Sciatic nerve (tissue), 2 donors: ENCODE results near the gene COL4A3. TPM values are rescaled to one million over a fixed set of nuclear protein-coding genes. Genes with fewer than 3 reads are reported as not detected.
"Not testable (repeated sequence)": the region's sequence is repeated elsewhere in the genome, so short reads cannot be mapped to it uniquely, and the experiment has no call there.

Experiments
- ATAC-seq: fragments of 200-7000 bp; cut with Tn5 transposase; one replicate; pipeline ENCODE4 v1.9.1; 2020; ENCODE audit warnings: mild to moderate bottlenecking, moderate library complexity
- DNase-seq: peaks from one replicate; pipeline ENCODE4 v3.0.0-alpha.2; 2020; ENCODE audit warnings: low spot score
- intact Hi-C: fragments of 100-400 bp; cut with DNase I; formaldehyde crosslinking; loops from one replicate; pipeline ENCODE4 v1.14.2; 2022
- total RNA-seq: library from RNA; stranded (reverse); fragmentation: NEBNext Ultra II Directional; extraction: Animal tissue kit (Norgen Biotek cat#: 25700); gene quantifications from one replicate; pipeline ENCODE4 v1.2.1, GENCODE V29; 2021
- donor health status: DM: no; HTN: no; CAD: no.
- donor health status: DM: no; HTN: no; CAD: no.

Gene COL4A3
- total RNA-seq, 1 donor from 2014 or later = 7.0 TPM

DNA sequence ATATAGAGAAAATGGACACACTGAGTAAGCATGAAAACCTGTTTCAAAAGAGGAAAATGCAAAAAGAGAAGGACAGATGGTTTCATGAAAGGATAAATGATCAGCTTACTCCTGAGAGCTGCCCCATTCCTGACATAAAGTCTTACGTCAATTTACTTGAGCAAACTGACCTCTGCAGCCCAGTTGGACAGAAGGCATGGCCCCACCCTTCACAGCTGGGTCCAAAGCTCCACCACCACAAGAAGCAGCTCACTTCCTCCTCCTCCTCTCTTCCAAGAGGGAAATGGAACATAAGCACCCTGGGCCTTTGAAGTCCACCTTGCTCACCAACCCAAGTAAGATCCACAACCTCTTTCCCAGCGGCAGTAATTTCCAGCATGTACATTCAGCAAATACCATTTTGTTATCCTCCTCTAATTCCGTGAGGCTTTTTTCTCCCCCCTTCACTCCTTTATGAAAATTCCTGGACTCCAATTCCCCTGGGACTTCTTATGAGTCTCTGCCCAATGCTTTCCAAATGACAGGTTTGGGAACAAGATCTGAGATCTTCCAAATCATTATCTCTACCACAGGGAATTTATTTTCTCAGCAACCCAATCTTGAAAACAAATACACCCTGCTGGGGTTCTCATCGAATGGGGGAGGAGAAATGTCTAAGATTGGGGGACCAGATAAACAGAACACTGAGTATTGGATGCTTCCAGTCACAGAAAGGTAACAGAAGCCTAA lies 10.5 kb upstream of the COL4A3 start:
- ATAC-seq (peak; percentile 79), DNase-seq (no peak)
- intact Hi-C loops = no loop called here

DNA sequence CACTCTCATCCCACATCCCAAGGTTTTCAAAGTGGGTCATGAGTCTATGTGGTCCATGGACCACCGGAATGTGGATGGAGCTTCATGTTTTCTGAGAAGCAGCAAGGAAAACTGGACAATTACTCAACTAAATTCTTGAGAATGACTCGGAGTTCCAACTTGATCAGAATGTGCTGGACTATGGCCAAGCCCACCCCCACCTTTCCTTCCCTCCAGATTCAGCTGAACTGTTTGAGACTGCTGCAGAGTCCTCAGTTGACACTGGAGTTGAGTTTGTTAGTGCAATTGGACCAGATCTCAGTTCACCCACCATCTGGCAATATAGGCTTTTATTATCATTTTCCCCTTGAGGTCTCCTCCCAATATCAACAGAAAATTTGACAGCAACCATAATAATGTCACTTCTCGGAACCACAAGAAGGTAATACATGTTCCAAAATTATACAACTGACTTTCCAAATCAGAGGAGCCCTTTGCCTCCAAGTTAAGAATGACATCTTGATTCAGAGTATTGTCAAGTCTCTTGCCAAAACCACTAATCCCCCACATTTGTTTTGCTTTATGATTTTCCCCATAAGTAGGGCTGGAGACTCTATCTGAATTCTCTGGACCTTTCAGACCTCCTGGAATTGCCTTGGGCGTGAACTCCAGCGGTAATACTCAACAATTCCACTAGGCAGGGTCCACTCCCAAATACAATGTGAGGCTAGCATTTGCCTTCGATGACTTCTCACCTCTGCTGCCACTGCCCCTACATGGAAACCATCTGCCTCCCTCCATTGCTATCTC lies 9.2 kb upstream of the COL4A3 start:
- no peak for ATAC-seq
- intact Hi-C loops = no loop called here
- no peak for DNase-seq

DNA sequence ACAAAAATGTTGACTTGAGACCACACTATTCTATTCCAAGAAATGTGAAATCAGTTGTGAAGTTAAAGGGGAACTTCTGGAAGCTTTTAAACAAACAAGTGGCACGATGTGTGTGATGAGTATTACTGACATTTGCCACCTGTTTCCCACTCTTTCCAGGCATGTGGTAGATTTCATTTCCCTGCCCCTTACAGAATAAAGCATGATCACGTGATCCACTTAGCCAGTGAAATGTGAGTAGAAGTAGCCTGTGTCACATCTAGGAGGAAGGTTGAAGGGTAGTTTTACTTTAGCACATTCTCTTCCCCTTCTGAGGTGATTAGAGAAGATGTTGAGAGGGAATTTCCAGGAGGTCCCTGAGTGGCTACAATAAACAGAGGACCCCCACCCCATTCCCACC lies 4.3 kb upstream of the COL4A3 start:
- ATAC-seq = no peak
- intact Hi-C loops = no loop called here
- DNase-seq = no peak

DNA sequence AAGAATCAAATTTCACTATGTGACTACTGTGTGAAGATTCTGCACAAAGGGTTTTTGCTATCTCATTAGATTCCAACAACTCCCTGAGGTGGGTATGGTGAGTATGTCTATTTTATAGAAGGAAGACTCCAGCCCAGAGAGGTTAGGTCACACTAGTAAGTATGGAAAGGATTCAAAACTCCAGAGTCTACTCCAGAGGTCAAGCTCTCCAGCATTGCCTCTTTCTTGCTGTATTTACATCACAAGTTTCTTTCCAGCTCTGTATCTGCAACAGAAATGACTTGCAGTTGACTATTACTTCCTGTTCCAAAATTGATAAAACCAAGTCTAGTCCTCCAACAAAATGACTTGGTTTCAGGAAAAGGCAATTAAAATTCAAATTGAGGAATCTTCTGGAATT lies 2.5 kb upstream of the COL4A3 start:
- DNase-seq = no peak
- ATAC-seq = no peak
- intact Hi-C loops = no loop called here

DNA sequence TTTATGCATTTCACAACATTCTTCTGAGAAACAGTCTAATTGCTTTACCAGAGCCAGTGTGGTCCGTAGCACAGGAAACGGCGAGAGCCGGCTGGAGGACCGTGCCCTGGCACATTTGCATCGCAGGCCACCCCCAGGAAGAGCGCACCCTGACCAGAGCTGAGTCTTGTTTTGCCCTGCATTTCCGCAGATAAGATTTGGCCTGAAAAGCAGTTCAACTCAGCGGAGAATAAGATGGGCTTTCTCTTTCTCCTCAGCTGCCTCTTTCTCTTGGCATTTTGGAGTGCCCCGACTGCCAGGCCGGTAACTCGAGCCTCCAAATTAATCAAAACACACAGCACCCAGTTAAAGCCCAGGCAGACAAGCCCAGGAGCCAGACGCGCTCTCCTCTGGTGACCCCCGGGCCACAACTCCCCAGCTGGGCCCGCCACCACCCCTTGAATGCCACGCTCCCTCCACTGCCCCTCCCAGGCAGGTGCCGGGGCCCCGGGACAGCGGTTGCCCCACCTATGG lies 883 bp upstream of the COL4A3 start:
- no peak for ATAC-seq
- intact Hi-C loops = no loop called here
- no peak for DNase-seq

DNA sequence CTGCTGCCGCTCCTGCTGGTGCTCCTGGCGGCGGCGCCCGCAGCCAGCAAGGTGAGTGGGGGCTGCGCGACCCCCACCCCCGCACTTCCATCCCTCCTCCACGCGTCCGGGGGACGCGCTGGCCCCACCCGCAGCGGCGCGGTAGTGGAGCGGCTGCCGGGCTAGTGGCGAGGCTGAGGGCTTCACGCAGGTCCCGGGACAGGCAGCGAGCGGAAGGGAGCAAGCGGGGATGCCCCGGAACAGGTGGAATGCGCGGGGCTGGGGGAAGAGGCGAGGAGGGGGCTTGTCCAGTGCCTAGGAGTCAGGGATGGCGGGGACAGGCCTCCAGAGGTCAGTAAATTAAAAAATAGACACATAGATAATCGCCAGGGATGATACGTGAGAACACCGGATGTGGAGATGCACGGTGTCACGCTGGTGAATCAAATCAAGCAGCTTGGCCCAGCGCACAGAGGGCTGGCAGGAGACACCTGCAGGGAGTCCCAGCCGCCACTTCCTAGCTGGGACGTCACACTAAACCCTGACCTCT lies 403 bp downstream of the COL4A3 start:
- ATAC-seq (peak; percentile 17), DNase-seq (no peak)
- intact Hi-C loops = no loop called here

DNA sequence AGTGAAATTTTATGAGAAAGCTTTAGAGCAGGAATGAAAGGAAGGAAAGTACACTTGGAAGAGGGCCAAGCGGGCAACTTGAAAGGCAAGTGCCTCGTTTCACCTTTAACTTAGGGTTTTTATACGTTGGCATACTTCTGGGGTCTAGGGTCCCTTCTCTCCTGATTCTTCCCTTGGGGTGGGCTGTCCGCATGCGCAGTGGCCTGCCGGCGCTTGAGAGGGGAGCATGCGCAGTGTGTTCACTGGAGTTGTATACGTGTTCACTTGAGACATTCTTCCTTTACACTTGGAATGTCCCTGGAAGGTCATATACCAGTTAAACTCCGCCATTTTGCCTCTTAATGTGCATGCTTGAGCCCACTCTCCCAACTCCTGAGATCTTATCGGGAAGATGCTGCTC lies 7.4 kb downstream of the COL4A3 start:
- DNase-seq, intact Hi-C loops, ATAC-seq: not testable (repeated sequence)

DNA sequence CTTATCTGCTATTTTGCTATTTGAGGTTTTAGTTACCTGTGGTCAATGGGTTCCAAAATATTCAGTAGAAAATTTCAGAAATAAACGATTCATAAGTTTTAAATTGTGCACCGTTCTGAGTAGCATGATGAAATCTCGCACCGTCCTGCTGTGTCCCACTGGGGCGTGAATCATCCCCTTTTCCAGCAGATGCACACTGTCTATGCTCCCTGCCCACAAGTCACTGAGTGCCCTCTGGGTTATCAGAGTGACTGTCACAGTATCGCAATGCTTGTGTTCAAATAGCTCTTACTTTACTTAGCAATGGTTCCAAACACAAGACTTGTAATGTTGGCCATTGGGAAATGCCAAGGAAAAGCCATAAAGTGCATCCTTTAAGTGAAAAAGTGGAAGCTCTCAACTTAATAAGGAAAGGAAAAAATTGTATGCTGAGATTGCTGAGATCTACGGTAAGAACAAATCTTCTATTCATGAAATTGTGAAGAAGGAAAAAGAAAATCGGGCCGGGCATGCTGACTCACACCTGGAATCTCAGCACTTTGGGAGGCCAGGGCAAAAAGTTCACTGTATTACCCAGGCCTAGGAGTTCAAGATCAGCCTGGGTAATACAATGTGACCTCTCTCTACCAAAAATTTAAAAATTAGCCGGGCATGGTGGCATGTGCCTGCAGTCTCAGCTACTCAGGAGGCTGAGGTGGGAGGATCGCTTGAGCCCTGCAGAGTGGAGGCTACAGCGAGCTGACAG lies 13.3 kb downstream of the COL4A3 start:
- no peak for ATAC-seq
- no peak for DNase-seq
- intact Hi-C loops = no loop called here

DNA sequence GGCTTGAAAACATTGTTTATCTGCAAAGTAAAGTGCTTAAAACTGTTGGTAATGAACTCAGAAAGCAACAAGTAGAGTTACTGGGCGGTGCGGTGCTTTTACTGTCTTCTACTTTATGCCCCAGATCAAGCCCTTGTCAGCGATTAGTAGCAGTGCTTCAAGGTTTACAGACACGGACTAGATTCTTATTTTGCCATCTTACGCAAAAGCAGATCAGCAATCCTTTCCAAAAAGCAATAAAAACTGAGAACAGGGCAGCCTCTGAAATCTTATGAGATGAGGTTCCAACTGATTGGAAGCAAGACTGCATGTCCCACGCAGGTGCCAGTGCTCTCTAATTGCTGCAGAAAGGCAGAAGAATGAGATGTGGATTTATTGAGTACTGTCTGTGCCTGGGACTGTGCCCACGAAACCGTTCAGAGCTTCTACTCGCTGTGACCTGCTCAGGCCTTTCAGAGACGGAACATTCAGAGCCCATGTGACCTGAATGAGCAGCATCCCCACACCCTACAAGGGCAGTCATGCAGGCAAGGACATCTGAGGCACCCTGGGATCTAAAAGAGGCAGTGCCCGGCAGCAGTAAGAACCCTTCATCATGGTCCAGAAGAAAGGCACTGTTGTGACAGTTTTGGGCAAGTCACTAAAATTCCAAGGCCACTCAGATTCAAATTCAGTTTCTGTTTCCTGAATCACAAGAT lies 15.7 kb downstream of the COL4A3 start:
- ATAC-seq (peak; percentile 44), DNase-seq (no peak)
- intact Hi-C loops = no loop called here

DNA sequence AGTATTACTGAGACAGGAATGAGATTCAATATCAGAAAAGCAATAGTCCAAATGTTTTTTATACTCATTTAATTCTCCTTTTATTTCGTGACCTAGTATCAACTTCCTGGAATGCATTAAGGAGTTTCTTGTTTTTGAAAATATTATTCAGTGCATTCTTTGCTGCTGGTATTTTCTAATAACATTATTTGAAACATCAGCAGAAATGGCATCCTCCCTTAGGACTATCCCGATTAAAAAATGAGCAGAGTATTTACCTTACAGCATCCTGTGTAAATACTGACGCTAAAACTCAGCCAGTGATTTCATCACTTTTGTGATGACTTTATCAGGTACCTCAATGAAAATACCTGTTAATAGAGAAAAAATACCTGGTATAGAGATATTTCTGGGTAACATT lies 16.3 kb downstream of the COL4A3 start:
- intact Hi-C loops = no loop called here
- no peak for ATAC-seq
- DNase-seq = no peak

DNA sequence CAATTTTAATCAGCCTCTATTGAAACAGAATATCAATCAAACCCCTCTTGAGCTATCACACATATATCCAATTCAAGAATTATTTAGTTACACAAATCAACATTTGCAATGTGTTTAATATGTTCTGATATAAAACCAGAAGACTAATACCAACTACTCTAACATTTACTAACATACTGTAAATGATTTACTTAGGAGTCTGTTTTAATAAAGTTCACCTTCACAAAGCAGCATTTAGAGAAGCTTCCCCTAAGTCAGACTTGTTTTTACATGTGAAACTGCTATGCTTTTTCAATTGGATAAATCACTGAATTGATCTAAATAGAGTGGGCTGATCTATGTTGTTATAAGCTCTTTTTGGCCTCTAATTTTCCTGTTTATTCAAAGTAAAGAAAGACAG lies 18.3 kb downstream of the COL4A3 start:
- DNase-seq (no peak), ATAC-seq (no peak)
- intact Hi-C loops = no loop called here

DNA sequence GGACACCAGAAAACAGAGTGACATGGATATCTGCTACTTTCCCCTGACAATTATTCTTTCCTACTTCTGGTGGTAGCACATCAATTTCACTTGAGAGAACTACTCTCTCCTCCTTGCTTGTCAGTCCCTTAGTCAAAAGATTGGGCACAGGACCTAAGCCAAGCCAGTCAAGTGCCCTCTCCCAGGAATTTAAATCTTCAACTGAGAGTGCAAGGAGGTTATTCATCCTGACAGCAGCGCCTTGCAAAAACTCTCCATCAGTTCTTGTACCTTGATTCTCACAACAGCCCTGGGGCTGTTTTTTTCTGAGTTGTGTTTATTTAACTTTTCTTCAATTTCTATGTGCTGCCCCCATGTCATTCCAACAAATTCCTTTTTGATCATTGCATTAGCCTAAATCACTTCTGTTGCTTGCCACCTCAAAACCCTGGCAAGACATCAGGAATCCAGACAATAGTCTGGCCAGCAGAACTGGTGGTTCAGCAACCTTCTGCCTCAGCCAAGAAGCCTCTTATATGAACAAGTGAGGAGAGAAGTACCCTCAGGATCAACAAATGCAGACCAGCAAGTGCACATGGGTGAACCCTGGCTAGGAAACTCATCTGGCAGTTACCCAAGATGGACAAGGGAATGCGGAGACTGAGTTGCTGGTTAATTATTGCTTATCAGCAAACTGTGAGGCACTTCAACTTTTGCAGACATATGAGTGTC lies 19.4 kb downstream of the COL4A3 start:
- ATAC-seq (no peak), DNase-seq (no peak)
- intact Hi-C loops = no loop called here

DNA sequence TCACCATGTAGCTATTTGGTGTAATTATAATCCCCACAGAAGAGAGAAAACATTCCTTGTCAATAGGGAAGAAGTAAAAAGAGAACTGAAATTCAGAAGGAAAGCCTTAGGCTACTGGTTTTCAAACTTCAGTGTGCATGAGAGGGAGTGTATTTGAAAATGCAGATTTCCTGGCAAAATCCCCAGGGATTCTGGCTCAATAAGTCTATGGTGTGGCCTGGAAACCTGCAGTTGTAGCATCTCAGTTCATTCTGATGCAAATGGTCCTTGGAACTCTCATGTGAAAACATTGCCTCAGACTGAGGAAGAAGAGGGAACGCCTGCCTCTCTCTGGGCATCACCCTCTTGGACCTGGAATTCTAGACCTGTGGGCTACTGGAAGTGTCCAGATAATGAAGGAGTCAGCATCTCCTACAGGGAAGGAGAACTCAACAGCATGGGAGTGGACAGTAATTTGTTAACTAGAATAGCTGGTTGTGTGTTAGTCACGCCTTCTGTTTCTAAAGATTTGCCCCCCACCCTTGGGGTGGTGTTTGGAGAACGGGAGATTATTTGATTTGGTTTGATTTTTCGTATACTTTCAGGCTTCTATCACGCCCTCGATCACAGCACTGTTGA lies 21.3 kb downstream of the COL4A3 start:
- ATAC-seq (no peak), DNase-seq (no peak)
- intact Hi-C loops = no loop called here

DNA sequence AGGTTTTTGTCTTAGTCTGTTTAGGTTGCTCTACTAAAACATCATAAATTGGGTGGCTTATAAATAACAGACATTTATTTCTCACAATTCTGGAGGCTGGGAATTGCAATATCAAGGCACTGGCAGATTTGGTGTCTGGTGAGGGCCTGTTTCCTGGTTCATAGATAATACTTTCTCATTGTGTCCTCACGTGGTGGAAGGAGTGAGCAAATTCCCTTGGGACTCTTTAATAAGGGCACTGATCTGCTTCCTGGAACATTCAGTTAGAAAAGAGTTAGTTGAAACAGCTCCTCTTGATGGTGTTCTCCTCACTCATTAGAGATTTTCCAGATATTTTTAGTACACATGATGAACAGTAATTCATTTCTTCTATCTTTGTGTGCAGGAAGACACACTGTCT lies 22.3 kb downstream of the COL4A3 start:
- no peak for ATAC-seq
- no peak for DNase-seq

DNA sequence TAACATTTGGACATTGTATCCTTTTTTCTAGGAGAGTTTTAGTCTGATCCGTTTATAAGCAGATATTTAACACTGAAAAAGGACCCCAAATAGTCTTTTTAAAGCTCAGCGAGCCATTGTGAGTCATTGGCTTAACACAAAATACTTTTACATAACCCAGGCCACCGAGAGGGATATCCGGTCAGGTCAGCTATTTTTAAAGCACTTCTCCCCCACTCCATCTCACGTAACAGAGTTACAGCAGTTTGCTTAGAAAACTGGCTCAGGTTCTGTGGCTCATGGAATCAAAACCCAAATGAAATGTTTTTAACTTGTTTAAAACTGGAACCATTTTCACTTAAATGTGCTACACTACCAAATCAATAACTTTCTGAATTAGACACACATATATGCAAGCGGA lies 23.9 kb downstream of the COL4A3 start:
- no peak for DNase-seq
- intact Hi-C loops = no loop called here
- ATAC-seq = no peak

More for the DNA sequence above, 22.3 kb downstream of the COL4A3 start:
- intact Hi-C loops = no loop called here

DNA sequence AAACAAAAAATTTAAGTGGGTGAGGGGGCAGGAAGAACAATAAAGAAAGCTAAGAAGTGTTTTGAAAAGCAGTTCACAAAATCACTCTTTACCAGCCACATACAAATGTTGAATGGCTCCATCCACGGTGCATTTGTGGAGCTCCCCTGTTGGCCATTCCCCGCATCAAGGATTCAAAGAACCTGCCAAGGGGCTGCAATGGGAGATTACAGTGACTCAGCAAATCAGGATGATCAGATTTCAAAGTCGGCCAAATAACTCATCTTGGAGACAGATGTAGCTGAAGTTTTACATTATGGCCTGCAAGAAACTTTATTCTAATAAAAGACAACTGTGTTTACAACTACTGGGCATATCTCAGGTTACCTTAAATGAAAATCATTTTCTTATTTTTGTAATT lies 26.9 kb downstream of the COL4A3 start:
- intact Hi-C loops = no loop called here
- DNase-seq (no peak), ATAC-seq (no peak)

DNA sequence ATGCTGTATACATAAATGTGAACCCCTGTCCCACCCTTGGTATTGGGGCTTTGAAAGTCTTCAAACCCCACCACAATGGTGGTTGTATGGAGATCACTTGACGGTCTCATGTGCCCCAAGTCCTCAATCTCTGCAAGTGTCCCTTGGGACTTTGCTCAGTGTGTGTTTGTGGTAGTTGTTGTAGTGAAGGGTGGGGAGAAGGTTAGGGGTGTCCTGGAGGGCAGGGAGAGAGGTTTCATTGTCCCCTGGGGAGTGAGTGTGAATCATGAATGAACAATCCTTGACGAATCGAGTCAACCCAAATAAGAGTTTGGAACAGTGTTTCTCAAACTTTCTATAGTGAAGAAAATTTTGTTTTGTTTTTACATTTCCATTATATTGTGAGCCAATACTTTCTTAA lies 28.1 kb downstream of the COL4A3 start:
- DNase-seq (no peak), ATAC-seq (no peak)
- intact Hi-C loops = no loop called here

DNA sequence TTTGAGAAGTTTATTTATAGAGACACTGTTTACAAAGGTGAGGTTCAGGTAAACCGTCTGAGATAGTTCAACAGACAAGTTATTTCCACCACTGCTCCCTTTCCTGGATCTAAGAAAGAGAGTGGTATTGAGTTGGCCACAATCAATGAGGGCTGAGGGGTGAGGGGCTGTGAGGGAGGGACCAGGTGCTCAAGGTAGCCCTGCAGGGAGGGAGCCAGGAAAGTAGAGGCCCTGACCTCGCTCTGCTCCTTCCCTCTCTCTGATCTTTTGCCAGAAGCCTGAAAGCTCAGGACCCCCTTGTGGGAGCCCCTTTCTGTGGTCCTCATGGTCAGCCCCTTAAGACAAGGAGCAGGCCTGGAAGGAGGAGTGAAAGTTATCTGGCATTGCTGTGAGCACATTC lies 29.8 kb downstream of the COL4A3 start:
- ATAC-seq (no peak), DNase-seq (no peak)
- intact Hi-C loops = no loop called here
